K562 (cell line): ENCODE measurements around the gene GFOD1. TPM values are rescaled to one million over a fixed set of nuclear protein-coding genes. Genes with fewer than 3 reads are reported as not detected.

Experiments used
- AFF4 ChIP-seq: sonication (generic); formaldehyde crosslinking; IDR thresholded peaks from 2 replicates; pipeline ENCODE4 v1.8.0; 2023; ENCODE audit warnings: mild to moderate bottlenecking, missing genetic modification reagents
- BCOR ChIP-seq: fragments of 450-650 bp; IDR thresholded peaks from 2 replicates; pipeline ENCODE4 v1.6.1; 2016
- CEBPB ChIP-seq: fragments of 450-650 bp; IDR thresholded peaks from 2 replicates; pipeline ENCODE4 v1.6.1; 2016; ENCODE audit warnings: missing genetic modification characterization, missing compliant biosample characterization
- CREM ChIP-seq: IDR thresholded peaks from 2 replicates; pipeline ENCODE4 v1.6.1; 2014; ENCODE audit warnings: antibody characterized with exemption, low read depth
- HDAC1 ChIP-seq, 2 experiments: fragments of 450-650 bp; IDR thresholded peaks; 2 replicates each; pipeline ENCODE4 v1.6.1; 2016 to 2017; ENCODE audit warnings: inconsistent platforms in 1 of 2, mild to moderate bottlenecking in 1 of 2, moderate library complexity in 1 of 2
- PML ChIP-seq: IDR thresholded peaks from 2 replicates; pipeline ENCODE4 v1.6.1; 2012; ENCODE audit warnings: low read length, inconsistent platforms
- POLR2AphosphoS2 ChIP-seq: IDR thresholded peaks from 2 replicates; pipeline ENCODE4 v1.6.1; 2012; ENCODE audit warnings: low read length, improper control_type of control experiment
- SAP30 ChIP-seq: fragments of 200-600 bp; sonication (generic); IDR thresholded peaks from 2 replicates; pipeline ENCODE4 v1.6.1; 2012; ENCODE audit warnings: borderline replicate concordance, low read depth, mild to moderate bottlenecking, moderate library complexity, low read length, control low read depth, inconsistent platforms; ENCODE audit not compliant: insufficient read depth, poor library complexity, severe bottlenecking
- SMARCB1 ChIP-seq: IDR thresholded peaks from 2 replicates; pipeline ENCODE4 v1.6.1; 2011; ENCODE audit warnings: improper control_type of control experiment, low read depth; ENCODE audit not compliant: insufficient read length
- STAT5A ChIP-seq: IDR thresholded peaks from 2 replicates; pipeline ENCODE4 v1.6.1; 2012; ENCODE audit warnings: low read length, inconsistent platforms, borderline replicate concordance
- XRCC5 ChIP-seq: fragments of 200-400 bp; formaldehyde crosslinking; IDR thresholded peaks from 2 replicates; pipeline ENCODE4 v1.6.1; 2017; ENCODE audit warnings: low read depth, mild to moderate bottlenecking, low read length
- ZC3H11A ChIP-seq: IDR thresholded peaks from 2 replicates; pipeline ENCODE4 v1.6.1; 2012; ENCODE audit warnings: low read depth, low read length, improper control_type of control experiment
- ZKSCAN3 ChIP-seq: fragments of 250-450 bp; sonication (Bioruptor Pico); IDR thresholded peaks from 2 replicates; pipeline ENCODE4 v1.4.0; 2020
- ZNF311 ChIP-seq: fragments of 250-450 bp; sonication (Bioruptor Pico); IDR thresholded peaks from 2 replicates; pipeline ENCODE4 v1.4.0; 2020; ENCODE audit warnings: mild to moderate bottlenecking, moderate library complexity
- ZNF347 ChIP-seq: fragments of 450-650 bp; formaldehyde crosslinking; IDR thresholded peaks from 2 replicates; pipeline ENCODE4 v1.4.0; 2020; ENCODE audit warnings: low read depth, mild to moderate bottlenecking, moderate library complexity
- ZNF583 ChIP-seq: fragments of 250-450 bp; sonication (Bioruptor Pico); IDR thresholded peaks from 2 replicates; pipeline ENCODE4 v1.4.0; 2020
- ZNF77 ChIP-seq: fragments of 250-450 bp; sonication (Bioruptor Pico); IDR thresholded peaks from 2 replicates; pipeline ENCODE4 v1.5.0; 2020
- polyA plus RNA-seq, 8 experiments: library from polyadenylated mRNA; depleted of rRNA in 4 of 8; stranded (reverse) in 5 of 8; unstranded in 3 of 8; fragments of >200 nt; fragmentation: Nextera tagmentation in 2 of 8; fragmentation: Illumina TruSeq in 1 of 8; extraction: Ambion mirVana in 2 of 8; extraction: Trizol in 1 of 8; gene quantifications; 2 replicates each; pipeline versions ENCODE4 v1.2.1 to v1.2.3, GENCODE V29; 2011 to 2014; ENCODE audit warnings: inconsistent platforms in 1 of 8, missing spikeins in 1 of 8
- total RNA-seq, 7 experiments: library from RNA; depleted of rRNA in 6 of 7; stranded (reverse); fragments of >200 nt in 6 of 7; fragmentation: Illumina TruSeq in 2 of 7; extraction: Trizol in 2 of 7; gene quantifications; 2 replicates each; pipeline versions ENCODE4 v1.2.1 to v1.2.3, GENCODE V29; 2011 to 2021; ENCODE audit warnings: low replicate concordance in 1 of 7
- TF ChIP-seq, protein P1 (sequence below): fragments of 250-450 bp; sonication (Bioruptor Pico); IDR thresholded peaks from 2 replicates; pipeline ENCODE4 v1.4.0; 2020; ENCODE audit warnings: mild to moderate bottlenecking, moderate library complexity
- TF ChIP-seq, protein P2 (sequence below): fragments of 450-650 bp; IDR thresholded peaks from 2 replicates; pipeline ENCODE4 v1.6.1; 2017; ENCODE audit warnings: antibody characterized with exemption, mild to moderate bottlenecking

The GFOD1 gene
- total and polyA plus RNA-seq, 9 of the 15 experiments (the other 6 are each of a cell fraction or from before 2014, with no cell fraction given), result 3.8 to 12.0 (median 8.2) TPM

- TF ChIP-seq HDAC1 (IDR thresholded peaks at IDR 0.05), result no peak
- TF ChIP-seq ZKSCAN3, result no peak
- no peak for TF ChIP-seq SAP30
- TF ChIP-seq BCOR, result no peak; the same call in 1 of the 2 replicates
- no peak for TF ChIP-seq XRCC5
- peak; percentile 32; the same call in 1 of the 2 replicates for TF ChIP-seq PML
- no peak for TF ChIP-seq STAT5A
- no peak for TF ChIP-seq ZNF347 (CRISPR knock-in tag)
- peak; percentile 72; the same call in 1 of the 2 replicates for TF ChIP-seq ZNF311
- no peak for TF ChIP-seq ZNF77 (CRISPR knock-in tag)
- TF ChIP-seq, protein P1, sequence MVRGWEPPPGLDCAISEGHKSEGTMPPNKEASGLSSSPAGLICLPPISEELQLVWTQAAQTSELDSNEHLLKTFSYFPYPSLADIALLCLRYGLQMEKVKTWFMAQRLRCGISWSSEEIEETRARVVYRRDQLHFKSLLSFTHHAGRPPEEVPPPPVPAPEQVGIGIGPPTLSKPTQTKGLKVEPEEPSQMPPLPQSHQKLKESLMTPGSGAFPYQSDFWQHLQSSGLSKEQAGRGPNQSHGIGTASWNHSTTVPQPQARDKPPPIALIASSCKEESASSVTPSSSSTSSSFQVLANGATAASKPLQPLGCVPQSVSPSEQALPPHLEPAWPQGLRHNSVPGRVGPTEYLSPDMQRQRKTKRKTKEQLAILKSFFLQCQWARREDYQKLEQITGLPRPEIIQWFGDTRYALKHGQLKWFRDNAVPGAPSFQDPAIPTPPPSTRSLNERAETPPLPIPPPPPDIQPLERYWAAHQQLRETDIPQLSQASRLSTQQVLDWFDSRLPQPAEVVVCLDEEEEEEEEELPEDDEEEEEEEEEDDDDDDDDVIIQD (CRISPR knock-in tag), result no peak
- no peak for TF ChIP-seq CEBPB (tag)
- peak; percentile 77 for TF ChIP-seq CREM
- no peak for TF ChIP-seq ZNF583
- no peak for TF ChIP-seq AFF4 (CRISPR knock-in tag)
- TF ChIP-seq, protein P2, sequence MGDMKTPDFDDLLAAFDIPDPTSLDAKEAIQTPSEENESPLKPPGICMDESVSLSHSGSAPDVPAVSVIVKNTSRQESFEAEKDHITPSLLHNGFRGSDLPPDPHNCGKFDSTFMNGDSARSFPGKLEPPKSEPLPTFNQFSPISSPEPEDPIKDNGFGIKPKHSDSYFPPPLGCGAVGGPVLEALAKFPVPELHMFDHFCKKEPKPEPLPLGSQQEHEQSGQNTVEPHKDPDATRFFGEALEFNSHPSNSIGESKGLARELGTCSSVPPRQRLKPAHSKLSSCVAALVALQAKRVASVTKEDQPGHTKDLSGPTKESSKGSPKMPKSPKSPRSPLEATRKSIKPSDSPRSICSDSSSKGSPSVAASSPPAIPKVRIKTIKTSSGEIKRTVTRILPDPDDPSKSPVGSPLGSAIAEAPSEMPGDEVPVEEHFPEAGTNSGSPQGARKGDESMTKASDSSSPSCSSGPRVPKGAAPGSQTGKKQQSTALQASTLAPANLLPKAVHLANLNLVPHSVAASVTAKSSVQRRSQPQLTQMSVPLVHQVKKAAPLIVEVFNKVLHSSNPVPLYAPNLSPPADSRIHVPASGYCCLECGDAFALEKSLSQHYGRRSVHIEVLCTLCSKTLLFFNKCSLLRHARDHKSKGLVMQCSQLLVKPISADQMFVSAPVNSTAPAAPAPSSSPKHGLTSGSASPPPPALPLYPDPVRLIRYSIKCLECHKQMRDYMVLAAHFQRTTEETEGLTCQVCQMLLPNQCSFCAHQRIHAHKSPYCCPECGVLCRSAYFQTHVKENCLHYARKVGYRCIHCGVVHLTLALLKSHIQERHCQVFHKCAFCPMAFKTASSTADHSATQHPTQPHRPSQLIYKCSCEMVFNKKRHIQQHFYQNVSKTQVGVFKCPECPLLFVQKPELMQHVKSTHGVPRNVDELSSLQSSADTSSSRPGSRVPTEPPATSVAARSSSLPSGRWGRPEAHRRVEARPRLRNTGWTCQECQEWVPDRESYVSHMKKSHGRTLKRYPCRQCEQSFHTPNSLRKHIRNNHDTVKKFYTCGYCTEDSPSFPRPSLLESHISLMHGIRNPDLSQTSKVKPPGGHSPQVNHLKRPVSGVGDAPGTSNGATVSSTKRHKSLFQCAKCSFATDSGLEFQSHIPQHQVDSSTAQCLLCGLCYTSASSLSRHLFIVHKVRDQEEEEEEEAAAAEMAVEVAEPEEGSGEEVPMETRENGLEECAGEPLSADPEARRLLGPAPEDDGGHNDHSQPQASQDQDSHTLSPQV, result peak; percentile 87
- TF ChIP-seq ZC3H11A, result no peak
- TF ChIP-seq SMARCB1, result no peak
- TF ChIP-seq POLR2AphosphoS2, result no peak
Observed at GRCh38 chr6:13360671-13361540, 126.5 kb downstream of the GFOD1 start (continued).
